Measurements from ENCODE around the gene OR4D2.
"Not testable (repeated sequence)": the region's sequence is repeated elsewhere in the genome, so short reads cannot be mapped to it uniquely, and the experiment has no call there.

Gene OR4D2

DNA sequence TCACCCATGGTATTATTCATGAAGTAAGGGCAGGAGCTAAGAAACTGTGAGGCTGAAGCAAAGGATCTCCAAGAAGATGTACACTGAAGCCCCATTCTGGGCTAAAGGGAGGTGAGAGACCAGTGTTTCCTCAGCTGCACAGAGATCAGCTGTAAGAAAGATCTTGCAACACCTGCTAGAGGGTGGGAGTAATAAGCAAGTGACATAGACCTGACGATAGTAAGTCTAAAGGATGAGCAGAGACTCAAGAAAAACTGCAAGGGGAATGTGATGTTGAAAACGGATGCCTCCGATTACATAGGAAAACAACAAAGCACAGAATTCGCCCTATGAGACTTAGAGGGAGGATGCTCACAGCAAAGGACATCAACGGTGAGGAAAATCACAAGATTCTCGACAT, at the start of gene OR4D2:
OR4D2 (plus strand) TSS at position 301 of the 400 bp plus-strand sequence. CDS start 2,674 bp downstream, outside the sequence.
- no peak for DNase-seq (ENCODE audit: low read depth)
- no peak for TF ChIP-seq CTCF (IDR thresholded peaks at IDR 0.05; ENCODE audit: insufficient read depth, low read depth, low read length, missing control alignments)
- no peak within 1 kb of the TSS for H3K4me3 ChIP-seq (ENCODE audit: low read length)

GRCh38 chr17:58117382-58117781, 49.4 kb upstream of the OR4D2 start:
- no peak overlapping the region for H3K4me3 ChIP-seq (ENCODE audit: low read length)
- no peak for TF ChIP-seq CTCF (IDR thresholded peaks at IDR 0.05; ENCODE audit: insufficient read depth, low read depth, low read length, missing control alignments)
- no peak for DNase-seq (ENCODE audit: low read depth)

GRCh38 chr17:58119491-58119890, 47.3 kb upstream of the OR4D2 start:
- TF ChIP-seq CTCF (IDR thresholded peaks at IDR 0.05; ENCODE audit: insufficient read depth, low read depth, low read length, missing control alignments), result no peak
- no peak for DNase-seq (ENCODE audit: low read depth)

DNA sequence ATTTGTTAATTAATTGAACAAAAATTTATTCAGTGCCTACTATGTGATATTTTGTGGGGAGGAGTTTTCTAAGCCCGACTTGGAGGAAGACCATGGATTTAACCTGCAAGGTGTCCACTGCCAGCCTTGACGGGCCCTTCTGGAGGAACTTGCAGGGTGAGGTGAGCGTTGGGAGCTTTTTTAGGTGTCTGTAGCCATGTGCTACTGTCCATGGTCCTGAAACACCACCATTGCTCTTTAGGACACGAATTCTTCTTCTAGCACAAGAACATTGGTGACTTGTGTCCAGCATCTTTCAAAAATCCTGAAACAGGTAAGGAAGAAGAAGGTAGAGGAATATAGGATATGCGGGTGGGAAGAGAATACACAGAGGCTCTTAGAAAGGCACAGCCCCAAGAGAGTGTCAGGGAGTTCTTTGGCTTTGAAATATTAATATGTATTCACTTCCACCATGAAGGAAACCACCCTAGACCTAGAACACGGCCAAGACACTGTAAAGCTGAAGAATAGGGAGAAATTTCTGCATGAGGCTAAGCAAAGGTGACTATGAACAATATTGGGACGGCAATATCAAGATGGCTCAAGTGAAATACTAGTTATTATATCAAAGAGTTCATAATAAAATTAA, 46.5 kb upstream of the OR4D2 start:
- TF ChIP-seq CTCF (IDR thresholded peaks at IDR 0.05; ENCODE audit: insufficient read depth, low read depth, low read length, missing control alignments), result no peak
- DNase-seq (ENCODE audit: low read depth), result peak; percentile 81
- no peak overlapping the region for H3K4me3 ChIP-seq (ENCODE audit: low read length)

More at GRCh38 chr17:58119491-58119890, 47.3 kb upstream of the OR4D2 start:
- no peak overlapping the region for H3K4me3 ChIP-seq (ENCODE audit: low read length)

- H3K4me3 ChIP-seq (ENCODE audit: low read length), result no peak overlapping the region
- peak; percentile 39 for TF ChIP-seq CTCF (IDR thresholded peaks at IDR 0.05; ENCODE audit: insufficient read depth, low read depth, low read length, missing control alignments)
- peak; percentile 43 for DNase-seq (ENCODE audit: low read depth)
These were observed 44.9 kb upstream of the OR4D2 start for GRCh38 chr17:58121925-58122324.

DNA sequence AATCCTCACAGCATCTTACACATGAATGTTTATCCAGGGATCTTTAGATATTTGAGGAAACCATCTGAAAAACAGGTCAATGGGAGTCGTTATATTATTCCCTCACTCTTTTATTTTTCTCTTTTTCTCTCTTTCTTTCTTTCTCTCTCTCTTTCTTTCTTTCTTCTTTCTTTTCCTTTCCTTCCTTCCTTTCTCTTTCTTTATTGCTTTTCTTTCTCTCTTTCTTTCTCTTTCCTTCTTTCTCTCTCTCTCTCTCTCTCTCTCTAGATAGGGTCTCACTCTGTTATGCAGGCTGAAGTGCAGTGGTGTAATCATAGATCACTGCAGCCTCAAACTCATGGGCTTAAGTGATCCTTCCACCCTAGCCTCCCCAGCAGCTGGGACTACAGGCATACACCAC, 38.9 kb upstream of the OR4D2 start:
- DNase-seq (ENCODE audit: low read depth), result no peak
- H3K4me3 ChIP-seq (ENCODE audit: low read length), result no peak overlapping the region
- no peak for TF ChIP-seq CTCF (IDR thresholded peaks at IDR 0.05; ENCODE audit: insufficient read depth, low read depth, low read length, missing control alignments)

GRCh38 chr17:58132697-58133096, 34.1 kb upstream of the OR4D2 start:
- DNase-seq (ENCODE audit: low read depth); H3K4me3 ChIP-seq (ENCODE audit: low read length): not testable (repeated sequence)

All from epithelial cell of esophagus (primary cell).